ENCODE data around the gene ZRANB3. TPM values are rescaled to one million over a fixed set of nuclear protein-coding genes. Genes with fewer than 3 reads are reported as not detected.

ZRANB3 gene
- total and polyA plus RNA-seq, 2 donors (not counting 1 experiment from before 2014, with no cell fraction given) = 4.8 to 7.4 TPM

GRCh38 chr2:135563793-135564192, 32.8 kb upstream of the ZRANB3 start:
- H3K4me2 ChIP-seq (ENCODE audit: extremely low read depth, insufficient read depth, low read length) = no peak overlapping the region
- H4K20me1 ChIP-seq (ENCODE audit: control insufficient read depth, extremely low read depth, insufficient read depth, low read length) = no peaks in the 10 kb centered on the region
- no peak overlapping the region for H3K4me3 ChIP-seq (replicated peaks in 1 of 4; ENCODE audit: control extremely low read depth in 1 of 4, insufficient read depth in 1 of 4, low read depth in 3 of 4, low read length in 4 of 4)
- H3K36me3 ChIP-seq (ENCODE audit: control insufficient read depth, insufficient read depth, low read length) = no peaks in the 10 kb centered on the region
- H3K27ac ChIP-seq (ENCODE audit: insufficient read depth, low read length) = no peak overlapping the region
- DNase-seq (ENCODE audit: low read depth in 2 of 2) = peak; percentile 15 to 61
- no peaks in the 10 kb centered on the region for H3K27me3 ChIP-seq (ENCODE audit: control insufficient read depth, insufficient read depth, low read length)
- H3K79me2 ChIP-seq (ENCODE audit: control insufficient read depth, insufficient read depth, low read length) = no peaks in the 10 kb centered on the region
- H3K4me1 ChIP-seq (ENCODE audit: control insufficient read depth, extremely low read depth, insufficient read depth, low read length) = no peaks in the 10 kb centered on the region
- no peak for TF ChIP-seq EZH2 (IDR thresholded peaks at IDR 0.05; ENCODE audit: low read length, missing control alignments)
- H2AFZ ChIP-seq (ENCODE audit: low read length) = no peak overlapping the region
- H3K9me3 ChIP-seq (ENCODE audit: control insufficient read depth, insufficient read depth, low read depth, low read length) = no peaks in the 10 kb centered on the region
- no peak overlapping the region for H3K9ac ChIP-seq (ENCODE audit: insufficient read depth, low read length)

- no peak for TF ChIP-seq CTCF (conservative IDR thresholded peaks at IDR 0.05 in 1 of 2, IDR thresholded peaks at IDR 0.05 in 1 of 2; ENCODE audit: low read depth in 1 of 2, low read length in 2 of 2)
- TF ChIP-seq EZH2 (IDR thresholded peaks at IDR 0.05; ENCODE audit: low read length, missing control alignments) = no peak
- Histone ChIP-seq H3K9ac (ENCODE audit: insufficient read depth, low read length) (no peak overlapping the region), H3K4me3 (replicated peaks in 1 of 4; ENCODE audit: control extremely low read depth in 1 of 4, insufficient read depth in 1 of 4, low read depth in 3 of 4, low read length in 4 of 4) (no peak overlapping the region), H3K4me2 (ENCODE audit: extremely low read depth, insufficient read depth, low read length) (no peak overlapping the region), H3K79me2 (ENCODE audit: control insufficient read depth, insufficient read depth, low read length) (no peaks in the 10 kb centered on the region), H3K27me3 (ENCODE audit: control insufficient read depth, insufficient read depth, low read length) (no peaks in the 10 kb centered on the region), H3K36me3 (ENCODE audit: control insufficient read depth, insufficient read depth, low read length) (no peaks in the 10 kb centered on the region), H3K4me1 (ENCODE audit: control insufficient read depth, extremely low read depth, insufficient read depth, low read length) (no peaks in the 10 kb centered on the region), H3K27ac (ENCODE audit: insufficient read depth, low read length) (no peak overlapping the region), H4K20me1 (ENCODE audit: control insufficient read depth, extremely low read depth, insufficient read depth, low read length) (no peaks in the 10 kb centered on the region), H2AFZ (ENCODE audit: low read length) (no peak overlapping the region), H3K9me3 (ENCODE audit: control insufficient read depth, insufficient read depth, low read depth, low read length) (no peaks in the 10 kb centered on the region)
- no peak for DNase-seq (ENCODE audit: low read depth in 2 of 2)
These were observed 30.9 kb upstream of the ZRANB3 start for GRCh38 chr2:135561925-135562324.

GRCh38 chr2:135557530-135557929, 26.5 kb upstream of the ZRANB3 start:
- H3K36me3 ChIP-seq (ENCODE audit: control insufficient read depth, insufficient read depth, low read length) = no peaks in the 10 kb centered on the region
- TF ChIP-seq CTCF (conservative IDR thresholded peaks at IDR 0.05 in 1 of 2, IDR thresholded peaks at IDR 0.05 in 1 of 2; ENCODE audit: low read depth in 1 of 2, low read length in 2 of 2) (no peak), EZH2 (IDR thresholded peaks at IDR 0.05; ENCODE audit: low read length, missing control alignments) (no peak)
- no peak overlapping the region for H3K9ac ChIP-seq (ENCODE audit: insufficient read depth, low read length)
- H3K4me1 ChIP-seq (ENCODE audit: control insufficient read depth, extremely low read depth, insufficient read depth, low read length) = no peaks in the 10 kb centered on the region
- DNase-seq (ENCODE audit: low read depth in 2 of 2) = peak in 1 of 2 donors; percentile 6
- H4K20me1 ChIP-seq (ENCODE audit: control insufficient read depth, extremely low read depth, insufficient read depth, low read length) = no peaks in the 10 kb centered on the region
- no peaks in the 10 kb centered on the region for H3K27me3 ChIP-seq (ENCODE audit: control insufficient read depth, insufficient read depth, low read length)
- no peak overlapping the region for H2AFZ ChIP-seq (ENCODE audit: low read length)
- no peak overlapping the region for H3K4me2 ChIP-seq (ENCODE audit: extremely low read depth, insufficient read depth, low read length)
- no peak overlapping the region for H3K4me3 ChIP-seq (replicated peaks in 1 of 4; ENCODE audit: control extremely low read depth in 1 of 4, insufficient read depth in 1 of 4, low read depth in 3 of 4, low read length in 4 of 4)
- no peaks in the 10 kb centered on the region for H3K79me2 ChIP-seq (ENCODE audit: control insufficient read depth, insufficient read depth, low read length)
- no peaks in the 10 kb centered on the region for H3K9me3 ChIP-seq (ENCODE audit: control insufficient read depth, insufficient read depth, low read depth, low read length)
- H3K27ac ChIP-seq (ENCODE audit: insufficient read depth, low read length) = no peak overlapping the region
